Heart right ventricle (tissue), 16 donors: ENCODE results near the gene MRPS9. TPM values are rescaled to one million over a fixed set of nuclear protein-coding genes. Genes with fewer than 3 reads are reported as not detected.

ENCODE experiments used
- ATAC-seq, 8 donors: fragments of 200-7000 bp; cut with Tn5 transposase; one replicate each; pipeline ENCODE4 v1.9.1; 2020; ENCODE audit warnings: mild to moderate bottlenecking in 8 of 8, moderate library complexity in 8 of 8, moderate number of reproducible peaks in 1 of 8
- DNase-seq, 2 donors: peaks; one replicate each; pipeline ENCODE4 v3.0.0-alpha.2; 2020
- H3K27ac ChIP-seq, 10 donors: fragments of 200-600 bp; sonication (generic) in 2 of 10; one replicate each; pipeline versions ENCODE4 v1.5.0 to v1.8.0; 2020 to 2022; ENCODE audit warnings: mild to moderate bottlenecking in 3 of 10
- H3K27me3 ChIP-seq, 7 donors: fragments of 200-600 bp; one replicate each; pipeline ENCODE4 v1.8.0; 2021 to 2022; ENCODE audit warnings: mild to moderate bottlenecking in 2 of 7
- H3K36me3 ChIP-seq, 9 donors: fragments of 200-600 bp; sonication (generic) in 1 of 9; one replicate each; pipeline versions ENCODE4 v1.5.0 to v1.8.0; 2020 to 2022; ENCODE audit warnings: mild to moderate bottlenecking in 2 of 9
- H3K4me1 ChIP-seq, 9 donors: fragments of 200-600 bp; sonication (generic) in 1 of 9; one replicate each; pipeline versions ENCODE4 v1.5.0 to v1.8.0; 2020 to 2022; ENCODE audit warnings: mild to moderate bottlenecking in 4 of 9
- H3K4me3 ChIP-seq, 10 donors: fragments of 200-600 bp; sonication (generic) in 2 of 10; one replicate each; pipeline versions ENCODE4 v1.5.0 to v1.8.0; 2020 to 2022; ENCODE audit warnings: mild to moderate bottlenecking in 7 of 10, moderate library complexity in 2 of 10
- H3K9me3 ChIP-seq, 11 donors: fragments of 200-600 bp in 10 of 11; sonication (generic) in 2 of 11; one replicate each; pipeline versions ENCODE4 v1.5.0 to v1.8.0; 2013 to 2022; ENCODE audit warnings: mild to moderate bottlenecking in 2 of 11, control low read depth in 1 of 11, moderate library complexity in 1 of 11
- CTCF ChIP-seq, 9 donors: fragments of 200-600 bp; sonication (generic) in 2 of 9; IDR thresholded peaks; one replicate each; pipeline versions ENCODE4 v1.5.0 to v1.8.0; 2021 to 2022; ENCODE audit warnings: antibody characterized with exemption in 9 of 9, mild to moderate bottlenecking in 5 of 9, moderate library complexity in 1 of 9
- WGBS, 2 donors: extraction: QIAGEN DNeasy Blood & Tissue Kit; methylation state at CpG; one replicate each; pipeline ENCODE4 v1.1.7; 2013; ENCODE audit warnings: inconsistent platforms in 1 of 2; 5-methylcytosine and 5-hydroxymethylcytosine counted together
- intact Hi-C, 10 donors: fragments of 100-400 bp; cut with DNase I; formaldehyde crosslinking; loops; one replicate each; pipeline versions ENCODE4 v1.11.1 to v1.14.2; 2022
- polyA plus RNA-seq, 2 donors: library from polyadenylated mRNA; stranded (reverse); fragments of 200-250 nt; gene quantifications; one replicate each; pipeline ENCODE4 v1.2.3, GENCODE V29; 2013
- total RNA-seq, 10 donors: library from RNA; stranded (reverse); fragmentation: NEBNext Ultra II Directional in 3 of 10; extraction: Animal tissue kit (Norgen Biotek cat#: 25700) in 3 of 10; gene quantifications; one replicate each; pipeline versions ENCODE4 v1.2.1 to v1.2.4, GENCODE V29; 2021 to 2023
- donor health status: Arrhythmogenic right ventricular cardiomyopathy.
- donor health status: ischemic (EF 13 %, LVEDD 7.1; RV severe dilation, severe dysfunction).
- donor health status: healthy with polysubstance abuse.
- donor health status: DM: no; HTN: yes; CAD: no.
- donor health status: DM: no; HTN: no; CAD: no.
- donor health status: ischemic (EF 25% LVEDD 6.9; RV normal size, moderate dysfunction).
- donor health status: ischemic (EF 25% LVEDD 5.7; RV mildly dilated, moderate dysfunction).
- donor health status: healthy.
- donor health status: DM: yes; HTN: yes; CAD: no.
- donor health status: Ischemic cardiomyopathy.
- donor health status: ischemic (EF 35%, LVEDD 5.7; RV mildly dilated, moderate dysfunction).
- donor health status: nonischemic (EF 11% LVEDD 7.7; RV severe dilation, severe dysfunction).
- donor health status: DM: yes; HTN: yes; CAD: no.
- donor health status: PGD.
- donor health status: ischemic (EF 29% LVEDD 5.4; RV normal size, mild dysfunction).
- donor health status: nonischemic (EF 23%, LVEDD 6.1; RV moderate dilation, normal function).

Gene MRPS9
- total and polyA plus RNA-seq, 12 donors, result 43.5 to 89.6 (median 63.3) TPM

- no peak for DNase-seq
- TF ChIP-seq CTCF (IDR thresholded peaks at IDR 0.05), result no peak
- H3K27me3 ChIP-seq, result peaks cover 0 to 16% (median 7%) of the 10 kb centered on the region in 7 donors
- 80 to 83% methylated on average over 4 of the region's 4 CpGs for WGBS, 2 donors
- no peaks in the 10 kb centered on the region for H3K9me3 ChIP-seq
- intact Hi-C loops, result no loop called here
- H3K4me1 ChIP-seq, result no peaks in the 10 kb centered on the region
- ATAC-seq, result no peak
- H3K27ac ChIP-seq, result no peak overlapping the region
- no peak overlapping the region for H3K4me3 ChIP-seq
- H3K36me3 ChIP-seq, result no peaks in the 10 kb centered on the region
Observed at GRCh38 chr2:105136394-105136793, 98.5 kb downstream of the MRPS9 start.

GRCh38 chr2:105138643-105139042, 100.8 kb downstream of the MRPS9 start:
- peaks cover 0 to 27% (median 15%) of the 10 kb centered on the region in 7 donors for H3K27me3 ChIP-seq
- intact Hi-C loops, result no loop called here
- DNase-seq (no peak), ATAC-seq (no peak)
- H3K4me1 ChIP-seq, result peaks cover 0 to 4% (median 0%) of the 10 kb centered on the region in 9 donors
- WGBS, 2 donors, result 87 to 90% methylated on average over 5 of the region's 5 CpGs
- no peak overlapping the region for H3K27ac ChIP-seq
- no peak for TF ChIP-seq CTCF (IDR thresholded peaks at IDR 0.05)
- H3K36me3 ChIP-seq, result no peaks in the 10 kb centered on the region
- H3K9me3 ChIP-seq, result no peaks in the 10 kb centered on the region
- H3K4me3 ChIP-seq, result no peak overlapping the region

- WGBS, 2 donors, result 61 to 65% methylated on average over 6 of the region's 6 CpGs
- intact Hi-C loops, result no loop called here
- TF ChIP-seq CTCF (IDR thresholded peaks at IDR 0.05), result no peak
- H3K27me3 ChIP-seq, result peaks cover 0 to 34% (median 24%) of the 10 kb centered on the region in 7 donors
- H3K4me1 ChIP-seq, result peaks cover 0 to 10% (median 0%) of the 10 kb centered on the region in 9 donors
- H3K36me3 ChIP-seq, result no peaks in the 10 kb centered on the region
- no peaks in the 10 kb centered on the region for H3K9me3 ChIP-seq
- no peak overlapping the region for H3K4me3 ChIP-seq
- H3K27ac ChIP-seq, result no peak overlapping the region
- ATAC-seq (no peak), DNase-seq (no peak)
Observed at GRCh38 chr2:105139556-105140239, 101.8 kb downstream of the MRPS9 start.

- WGBS, 2 donors, result 53 to 57% methylated on average over 1 of the region's 1 CpG
- peaks cover 0 to 39% (median 30%) of the 10 kb centered on the region in 7 donors for H3K27me3 ChIP-seq
- intact Hi-C loops, result no loop called here
- H3K9me3 ChIP-seq, result no peaks in the 10 kb centered on the region
- DNase-seq (no peak), ATAC-seq (no peak)
- no peak overlapping the region for H3K4me3 ChIP-seq
- no peaks in the 10 kb centered on the region for H3K36me3 ChIP-seq
- H3K4me1 ChIP-seq, result peaks cover 0 to 10% (median 0%) of the 10 kb centered on the region in 9 donors
- no peak for TF ChIP-seq CTCF (IDR thresholded peaks at IDR 0.05)
- no peak overlapping the region for H3K27ac ChIP-seq
Observed at GRCh38 chr2:105140240-105140568, 102.3 kb downstream of the MRPS9 start.
